GM23248 (cell line): ENCODE results near the gene PI4KA. TPM values are rescaled to one million over a fixed set of nuclear protein-coding genes. Genes with fewer than 3 reads are reported as not detected.

Experiments
- DNase-seq: peaks from one replicate; pipeline ENCODE4 v3.0.0-alpha.2; 2015
- H2AFZ ChIP-seq: fragments of 200-600 bp; sonication (generic); 2 replicates; pipeline ENCODE4 v1.6.1; 2016; ENCODE audit warnings: antibody characterized with exemption
- H3F3A ChIP-seq: fragments of 200-600 bp; sonication (generic); 2 replicates; pipeline ENCODE4 v1.6.1; 2016; ENCODE audit warnings: mild to moderate bottlenecking, antibody characterized with exemption, mixed run types; ENCODE audit not compliant: insufficient read depth
- H3K27ac ChIP-seq: fragments of 200-600 bp; sonication (generic); 2 replicates; pipeline ENCODE4 v1.5.1; 2016; ENCODE audit warnings: mild to moderate bottlenecking
- H3K27me3 ChIP-seq: fragments of 200-600 bp; sonication (generic); replicated peaks from 2 replicates; pipeline ENCODE4 v1.6.1; 2016; ENCODE audit warnings: mild to moderate bottlenecking; ENCODE audit not compliant: insufficient read depth
- H3K36me3 ChIP-seq: fragments of 200-600 bp; sonication (generic); 2 replicates; pipeline ENCODE4 v1.6.1; 2016; ENCODE audit warnings: low read depth, mild to moderate bottlenecking
- H3K4me1 ChIP-seq: fragments of 200-600 bp; sonication (generic); 2 replicates; pipeline ENCODE4 v1.6.1; 2016; ENCODE audit warnings: mild to moderate bottlenecking; ENCODE audit not compliant: insufficient read depth
- H3K4me2 ChIP-seq: fragments of 200-600 bp; sonication (generic); one replicate; pipeline ENCODE4 v1.6.1; 2016; ENCODE audit warnings: mild to moderate bottlenecking; ENCODE audit not compliant: unreplicated experiment
- H3K4me3 ChIP-seq: fragments of 200-600 bp; sonication (generic); 2 replicates; pipeline ENCODE4 v1.5.1; 2016; ENCODE audit warnings: mild to moderate bottlenecking
- H3K79me2 ChIP-seq: fragments of 200-600 bp; sonication (generic); 2 replicates; pipeline ENCODE4 v1.6.1; 2016; ENCODE audit warnings: mild to moderate bottlenecking; ENCODE audit not compliant: insufficient read depth
- H3K9ac ChIP-seq: fragments of 200-600 bp; sonication (generic); 2 replicates; pipeline ENCODE4 v1.6.1; 2016; ENCODE audit warnings: mild to moderate bottlenecking
- H3K9me2 ChIP-seq: fragments of 200-600 bp; sonication (generic); 2 replicates; pipeline ENCODE4 v1.6.1; 2016; ENCODE audit warnings: mixed run types, mild to moderate bottlenecking, moderate library complexity; ENCODE audit not compliant: insufficient read depth
- H3K9me3 ChIP-seq: fragments of 200-600 bp; sonication (generic); one replicate; pipeline ENCODE4 v1.6.1; 2017; ENCODE audit warnings: low read depth
- H4K20me1 ChIP-seq: fragments of 200-600 bp; sonication (generic); 2 replicates; pipeline ENCODE4 v1.6.0; 2016; ENCODE audit not compliant: insufficient read depth
- EZH2 ChIP-seq: fragments of 200-600 bp; sonication (generic); IDR thresholded peaks from 2 replicates; pipeline ENCODE4 v1.6.1; 2018; ENCODE audit warnings: antibody characterized with exemption, mild to moderate bottlenecking; ENCODE audit not compliant: insufficient read depth, poor library complexity, severe bottlenecking
- EZH2phosphoT487 ChIP-seq: fragments of 200-600 bp; sonication (generic); IDR thresholded peaks from 2 replicates; pipeline ENCODE4 v1.6.1; 2018; ENCODE audit warnings: antibody characterized with exemption, moderate library complexity, mild to moderate bottlenecking, low read depth; ENCODE audit not compliant: insufficient read depth
- WGBS, 2 experiments: methylation state at CpG; one replicate each; pipeline ENCODE4 v1.1.6; 2015 to 2017; ENCODE audit warnings: low lambda C conversion rate in 2 of 2, low coverage in 1 of 2; ENCODE audit errors: missing lambda C conversion rate in 2 of 2; 5-methylcytosine and 5-hydroxymethylcytosine counted together
- in situ Hi-C: fragments of 300-500 bp; cut with MboI; formaldehyde crosslinking; loops from 2 replicates; pipeline ENCODE4 v1.15.0; 2020
- polyA plus RNA-seq: library from polyadenylated mRNA; unstranded; fragments of >200 nt; fragmentation: Nextera tagmentation; extraction: Ambion mirVana; gene quantifications from 2 replicates; pipeline ENCODE4 v1.2.1, GENCODE V29; 2016
- total RNA-seq: library from RNA; depleted of rRNA; stranded (reverse); fragments of >200 nt; shearing (Covaris generic); gene quantifications from 2 replicates; pipeline ENCODE4 v1.2.3, GENCODE V29; 2014

Gene PI4KA
- total and polyA plus RNA-seq, 2 experiments from 2014 or later = 31.1 to 34.5 TPM

GRCh38 chr22:20661473-20661872, 197.1 kb downstream of the PI4KA start:
- no peak overlapping the region for H2AFZ ChIP-seq
- no peak overlapping the region for H3K9ac ChIP-seq
- no peak overlapping the region for H3K27ac ChIP-seq
- no peak overlapping the region for H3K4me2 ChIP-seq
- in situ Hi-C loops = no loop called here
- TF ChIP-seq EZH2 = no peak
- no peak for TF ChIP-seq EZH2phosphoT487
- H3K9me3 ChIP-seq = no peaks in the 10 kb centered on the region
- H3K4me3 ChIP-seq = no peak overlapping the region
- no peaks in the 10 kb centered on the region for H3K9me2 ChIP-seq
- no peak for DNase-seq
- H3K4me1 ChIP-seq = no peaks in the 10 kb centered on the region
- H4K20me1 ChIP-seq = no peaks in the 10 kb centered on the region
- H3K36me3 ChIP-seq = no peaks in the 10 kb centered on the region
- WGBS, 2 experiments = 64 to 83% methylated on average over 1 of the region's 1 CpG
- peaks cover 47% of the 10 kb centered on the region for H3K27me3 ChIP-seq
- H3K79me2 ChIP-seq = no peaks in the 10 kb centered on the region
- H3F3A ChIP-seq = no peaks in the 10 kb centered on the region

- H3K27me3 ChIP-seq = peaks cover 47% of the 10 kb centered on the region
- TF ChIP-seq EZH2phosphoT487 = no peak
- no peak for TF ChIP-seq EZH2
- no peak overlapping the region for H3K4me2 ChIP-seq
- no peak overlapping the region for H2AFZ ChIP-seq
- WGBS, 2 experiments = 55 to 58% methylated on average over 6 of the region's 6 CpGs
- no peak overlapping the region for H3K9ac ChIP-seq
- H3K79me2 ChIP-seq = no peaks in the 10 kb centered on the region
- no peak overlapping the region for H3K4me3 ChIP-seq
- no peak overlapping the region for H3K27ac ChIP-seq
- H3K36me3 ChIP-seq = no peaks in the 10 kb centered on the region
- H3K4me1 ChIP-seq = no peaks in the 10 kb centered on the region
- H3K9me2 ChIP-seq = no peaks in the 10 kb centered on the region
- no peaks in the 10 kb centered on the region for H3F3A ChIP-seq
- H3K9me3 ChIP-seq = no peaks in the 10 kb centered on the region
- in situ Hi-C loops = no loop called here
- no peak for DNase-seq
- no peaks in the 10 kb centered on the region for H4K20me1 ChIP-seq
Observed at GRCh38 chr22:20660441-20661054, 198.1 kb downstream of the PI4KA start.

GRCh38 chr22:20659920-20660319, 198.7 kb downstream of the PI4KA start:
- in situ Hi-C loops = no loop called here
- Histone ChIP-seq H3K4me1 (no peaks in the 10 kb centered on the region), H3K9me3 (no peaks in the 10 kb centered on the region), H3K27ac (no peak overlapping the region), H3K4me2 (no peak overlapping the region), H3F3A (no peaks in the 10 kb centered on the region), H3K9me2 (no peaks in the 10 kb centered on the region), H4K20me1 (no peaks in the 10 kb centered on the region), H2AFZ (no peak overlapping the region), H3K79me2 (no peaks in the 10 kb centered on the region), H3K4me3 (no peak overlapping the region), H3K27me3 (peaks cover 47% of the 10 kb centered on the region), H3K9ac (no peak overlapping the region), H3K36me3 (no peaks in the 10 kb centered on the region)
- WGBS, 2 experiments = 70 to 71% methylated on average over 2 of the region's 2 CpGs
- DNase-seq = no peak
- no peak for TF ChIP-seq EZH2phosphoT487

- TF ChIP-seq EZH2phosphoT487 = no peak
- TF ChIP-seq EZH2 = no peak
- Histone ChIP-seq H3K9ac (no peak overlapping the region), H3K79me2 (no peaks in the 10 kb centered on the region), H3K4me1 (no peaks in the 10 kb centered on the region), H3K9me3 (no peaks in the 10 kb centered on the region), H3K4me3 (no peak overlapping the region), H2AFZ (no peak overlapping the region), H3F3A (no peaks in the 10 kb centered on the region), H3K36me3 (no peaks in the 10 kb centered on the region), H3K4me2 (no peak overlapping the region), H3K27ac (no peak overlapping the region), H3K9me2 (no peaks in the 10 kb centered on the region), H3K27me3 (peaks cover 47% of the 10 kb centered on the region), H4K20me1 (no peaks in the 10 kb centered on the region)
- DNase-seq = no peak
- WGBS, 2 experiments = 0 to 10% methylated on average over 1 of the region's 1 CpG
- in situ Hi-C loops = no loop called here
Observed at GRCh38 chr22:20659258-20659657, 199.4 kb downstream of the PI4KA start.

- no peak overlapping the region for H3K27ac ChIP-seq
- DNase-seq = no peak
- WGBS, 2 experiments = 55 to 56% methylated on average over 10 to 11 of the region's 11 CpGs
- H3K79me2 ChIP-seq = no peaks in the 10 kb centered on the region
- no peaks in the 10 kb centered on the region for H3K36me3 ChIP-seq
- H3K4me1 ChIP-seq = no peaks in the 10 kb centered on the region
- H3K4me2 ChIP-seq = no peak overlapping the region
- peaks cover 47% of the 10 kb centered on the region for H3K27me3 ChIP-seq
- H3K9ac ChIP-seq = no peak overlapping the region
- no peak overlapping the region for H2AFZ ChIP-seq
- no peaks in the 10 kb centered on the region for H3K9me3 ChIP-seq
- H4K20me1 ChIP-seq = no peaks in the 10 kb centered on the region
- no peaks in the 10 kb centered on the region for H3F3A ChIP-seq
- in situ Hi-C loops = no loop called here
- no peaks in the 10 kb centered on the region for H3K9me2 ChIP-seq
- TF ChIP-seq EZH2phosphoT487 (no peak), EZH2 (no peak)
- no peak overlapping the region for H3K4me3 ChIP-seq
Observed at GRCh38 chr22:20658433-20659222, 200.0 kb downstream of the PI4KA start.
